SH-SY5Y (cell line): Measurements from ENCODE around the gene SOX9.

Source experiments
- GATA2 ChIP-seq: IDR thresholded peaks from 2 replicates; pipeline ENCODE4 v1.6.1; 2011; ENCODE audit warnings: mild to moderate bottlenecking, low read depth, low read length
- GATA3 ChIP-seq: IDR thresholded peaks from 2 replicates; pipeline ENCODE4 v1.6.1; 2011; ENCODE audit warnings: low read depth, mild to moderate bottlenecking, low read length, moderate library complexity

DNA sequence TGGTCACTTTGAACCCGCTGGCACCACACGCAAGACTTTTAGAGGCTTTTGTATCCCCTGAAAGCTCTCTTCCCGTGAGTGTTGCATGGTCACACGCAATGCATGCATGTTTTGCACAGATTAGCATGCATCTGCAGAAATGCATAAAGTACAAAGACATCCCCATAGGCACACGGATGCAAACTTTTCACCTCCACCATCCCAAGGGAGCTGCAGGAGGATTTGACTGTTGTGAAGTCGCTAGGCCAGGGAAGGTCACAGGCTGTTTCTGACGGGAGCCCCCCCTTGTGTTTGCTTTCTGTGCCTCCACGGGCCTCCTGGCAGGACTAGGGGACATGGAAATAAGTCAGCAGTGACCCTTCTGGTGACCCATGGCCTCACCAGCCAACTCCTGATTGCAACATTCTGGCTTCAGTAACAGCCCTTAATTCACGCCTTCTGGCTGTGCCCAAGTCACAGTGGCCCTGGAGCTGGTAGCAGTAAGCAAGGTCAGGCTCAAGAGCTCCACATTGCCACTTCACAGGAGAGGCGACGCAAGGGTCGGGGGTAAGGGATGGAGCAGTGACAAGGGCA is 45.1 kb downstream of the SOX9 start:
- TF ChIP-seq GATA3, result no peak
- no peak for TF ChIP-seq GATA2
